Nephron progenitor cell (in vitro differentiated cells): ENCODE measurements around the gene ARRB2.
"Not testable (repeated sequence)": the region's sequence is repeated elsewhere in the genome, so short reads cannot be mapped to it uniquely, and the experiment has no call there.

Experiments used
- DNase-seq: peaks from one replicate; pipeline ENCODE4 v3.0.0; 2021
- H3K27ac Mint-ChIP-seq: 2 replicates; pipeline ENCODE4 v1.8.0; 2021; ENCODE audit warnings: mild to moderate bottlenecking, moderate library complexity, mixed read lengths
- H3K27me3 Mint-ChIP-seq: 2 replicates; pipeline ENCODE4 v1.8.0; 2021; ENCODE audit warnings: mild to moderate bottlenecking, low read depth, mixed read lengths; ENCODE audit not compliant: poor library complexity
- H3K36me3 Mint-ChIP-seq: 2 replicates; pipeline ENCODE4 v1.8.0; 2021; ENCODE audit warnings: low read depth, mixed read lengths
- H3K4me1 Mint-ChIP-seq: 2 replicates; pipeline ENCODE4 v1.8.0; 2021; ENCODE audit warnings: mixed read lengths
- H3K4me3 Mint-ChIP-seq: 2 replicates; pipeline ENCODE4 v1.8.0; 2021; ENCODE audit warnings: mild to moderate bottlenecking, moderate library complexity, mixed read lengths
- H3K9me3 Mint-ChIP-seq: 2 replicates; pipeline ENCODE4 v1.8.0; 2021; ENCODE audit warnings: mild to moderate bottlenecking, moderate library complexity, mixed read lengths
- TF ChIP-seq, protein P1 (sequence below): fragments of 200-600 bp; sonication (generic); IDR thresholded peaks from 2 replicates; pipeline ENCODE4 v1.5.0; 2021; ENCODE audit warnings: antibody characterized with exemption

ARRB2 gene

DNA sequence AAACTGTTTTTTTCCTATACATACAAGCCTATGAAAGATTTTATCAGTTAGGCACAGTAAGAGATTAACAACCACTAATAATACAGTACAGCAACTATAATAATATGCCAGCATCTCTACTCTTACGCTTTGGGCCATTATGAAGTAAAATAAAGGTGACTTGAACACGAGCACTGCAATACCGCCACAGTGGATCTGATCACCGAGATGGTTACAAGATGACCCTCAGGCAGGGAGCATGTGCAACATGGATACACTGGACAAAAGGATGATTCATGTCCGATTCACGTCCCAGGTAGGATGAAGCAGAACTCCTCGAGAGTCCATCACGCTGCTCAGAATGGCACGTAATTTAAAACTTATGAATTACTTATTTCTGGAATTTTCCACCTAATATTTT is 17.0 kb upstream of the ARRB2 start:
- Mint-ChIP-seq H3K36me3 (peaks cover 86% of the 10 kb centered on the region), H3K9me3 (peaks cover 13% of the 10 kb centered on the region), H3K27ac (no peak overlapping the region), H3K4me1 (peaks cover 5% of the 10 kb centered on the region), H3K4me3 (no peak overlapping the region), H3K27me3 (no peaks in the 10 kb centered on the region)
- no peak for DNase-seq
- TF ChIP-seq, protein P1, sequence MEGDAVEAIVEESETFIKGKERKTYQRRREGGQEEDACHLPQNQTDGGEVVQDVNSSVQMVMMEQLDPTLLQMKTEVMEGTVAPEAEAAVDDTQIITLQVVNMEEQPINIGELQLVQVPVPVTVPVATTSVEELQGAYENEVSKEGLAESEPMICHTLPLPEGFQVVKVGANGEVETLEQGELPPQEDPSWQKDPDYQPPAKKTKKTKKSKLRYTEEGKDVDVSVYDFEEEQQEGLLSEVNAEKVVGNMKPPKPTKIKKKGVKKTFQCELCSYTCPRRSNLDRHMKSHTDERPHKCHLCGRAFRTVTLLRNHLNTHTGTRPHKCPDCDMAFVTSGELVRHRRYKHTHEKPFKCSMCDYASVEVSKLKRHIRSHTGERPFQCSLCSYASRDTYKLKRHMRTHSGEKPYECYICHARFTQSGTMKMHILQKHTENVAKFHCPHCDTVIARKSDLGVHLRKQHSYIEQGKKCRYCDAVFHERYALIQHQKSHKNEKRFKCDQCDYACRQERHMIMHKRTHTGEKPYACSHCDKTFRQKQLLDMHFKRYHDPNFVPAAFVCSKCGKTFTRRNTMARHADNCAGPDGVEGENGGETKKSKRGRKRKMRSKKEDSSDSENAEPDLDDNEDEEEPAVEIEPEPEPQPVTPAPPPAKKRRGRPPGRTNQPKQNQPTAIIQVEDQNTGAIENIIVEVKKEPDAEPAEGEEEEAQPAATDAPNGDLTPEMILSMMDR = no peak

DNA sequence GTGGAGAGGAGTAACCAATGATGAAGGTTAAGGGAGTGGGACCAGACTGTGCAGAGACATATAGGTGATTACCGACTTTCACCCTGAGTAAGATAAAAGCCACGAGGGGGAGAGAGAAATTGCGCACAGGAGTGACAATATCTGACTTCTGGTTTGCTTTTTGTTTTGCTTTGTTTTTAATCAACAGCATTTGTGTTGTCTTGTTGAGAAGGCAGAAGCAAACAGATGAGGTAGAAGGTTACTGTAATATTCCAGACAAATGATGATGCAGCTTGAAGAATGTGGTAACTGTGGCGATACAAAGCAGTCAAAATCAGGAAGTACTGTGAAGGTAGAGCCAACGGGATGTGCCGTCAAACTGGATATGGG is 14.0 kb upstream of the ARRB2 start:
- TF ChIP-seq, protein P1 = no peak
- H3K27ac Mint-ChIP-seq = peak overlapping the region; percentile 87
- peaks cover 3% of the 10 kb centered on the region for H3K27me3 Mint-ChIP-seq
- peaks cover 56% of the 10 kb centered on the region for H3K36me3 Mint-ChIP-seq
- DNase-seq = no peak
- peaks cover 11% of the 10 kb centered on the region for H3K4me1 Mint-ChIP-seq
- no peaks in the 10 kb centered on the region for H3K9me3 Mint-ChIP-seq
- no peak overlapping the region for H3K4me3 Mint-ChIP-seq

DNA sequence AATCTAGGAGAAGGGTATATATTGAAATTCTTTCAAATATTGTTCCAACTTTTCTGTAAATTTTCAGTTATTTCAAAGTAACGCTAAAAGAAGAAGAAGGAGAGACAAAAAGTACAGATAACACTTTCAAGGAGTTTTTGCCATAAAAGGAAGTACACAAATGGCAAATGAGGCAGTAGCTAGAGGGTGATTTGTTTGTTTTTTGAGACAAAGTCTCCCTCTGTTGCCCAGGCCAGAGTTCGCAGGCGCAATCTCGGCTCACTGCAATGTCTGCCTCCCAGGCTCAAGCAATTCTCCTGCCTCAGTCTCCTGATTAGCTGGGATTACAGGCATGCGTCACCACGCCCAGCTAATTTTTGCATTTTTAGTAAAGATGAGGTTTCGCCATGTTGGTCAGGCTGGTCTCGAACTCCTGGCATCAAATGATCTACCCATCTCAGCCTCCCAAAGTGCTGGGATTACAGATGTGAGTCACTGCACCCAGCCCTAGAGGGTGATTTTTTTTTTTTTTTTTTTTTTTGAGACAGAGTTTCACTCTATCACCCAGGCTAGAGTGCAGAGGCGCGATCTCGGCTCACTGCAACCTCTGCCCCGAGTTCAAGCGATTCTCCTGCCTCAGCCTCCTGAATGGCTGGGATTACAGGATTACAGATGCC is 10.9 kb upstream of the ARRB2 start:
- Mint-ChIP-seq H3K36me3 (peaks cover 30% of the 10 kb centered on the region), H3K4me1 (peaks cover 34% of the 10 kb centered on the region)
- not testable (repeated sequence) for H3K27me3 Mint-ChIP-seq, H3K9me3 Mint-ChIP-seq, DNase-seq, H3K4me3 Mint-ChIP-seq, H3K27ac Mint-ChIP-seq

DNA sequence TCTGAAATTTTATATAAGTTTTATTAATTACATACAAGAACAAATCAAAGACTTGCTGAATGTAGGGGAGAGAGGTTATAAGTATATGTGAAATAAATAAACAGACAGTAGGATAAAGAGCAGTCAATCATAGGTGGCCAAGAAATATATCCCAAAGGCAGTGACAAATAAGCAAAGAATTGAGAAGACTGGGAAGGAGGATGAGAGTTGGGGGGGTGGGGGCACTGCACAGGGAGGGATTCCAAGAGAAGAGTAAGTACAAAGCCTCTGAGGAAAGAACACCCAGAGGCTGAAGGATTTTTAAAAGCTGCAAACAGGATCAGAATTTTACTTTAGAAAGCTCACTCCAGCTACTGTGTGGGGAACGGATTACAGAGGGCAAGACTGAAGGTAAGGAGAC is 9.3 kb upstream of the ARRB2 start:
- peaks cover 24% of the 10 kb centered on the region for H3K36me3 Mint-ChIP-seq
- peaks cover 3% of the 10 kb centered on the region for H3K27me3 Mint-ChIP-seq
- no peaks in the 10 kb centered on the region for H3K9me3 Mint-ChIP-seq
- H3K4me1 Mint-ChIP-seq = peaks cover 46% of the 10 kb centered on the region
- H3K4me3 Mint-ChIP-seq = peak overlapping the region; percentile 95
- peak overlapping the region; percentile 56 for H3K27ac Mint-ChIP-seq
- no peak for DNase-seq
- TF ChIP-seq, protein P1 = no peak

DNA sequence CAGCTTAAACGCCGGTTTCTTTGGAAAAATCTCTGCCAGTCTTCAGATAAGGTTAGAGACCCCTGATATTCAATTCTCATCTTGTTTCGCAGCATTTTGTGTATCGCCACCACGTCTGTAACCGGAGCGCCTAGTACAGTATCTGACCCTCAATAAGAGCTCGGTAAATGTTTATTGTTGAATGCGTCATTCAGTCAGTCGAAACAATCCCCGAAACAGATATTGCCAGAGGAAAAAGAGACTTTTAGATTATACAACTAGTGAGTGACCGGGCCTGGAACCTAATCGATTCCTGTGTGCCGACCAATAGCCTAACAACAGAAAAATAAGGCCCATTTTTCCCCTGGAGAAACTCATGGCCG is 7.1 kb upstream of the ARRB2 start:
- Mint-ChIP-seq H3K27ac (peak overlapping the region; percentile 35), H3K4me1 (peaks cover 55% of the 10 kb centered on the region), H3K36me3 (peaks cover 7% of the 10 kb centered on the region), H3K9me3 (no peaks in the 10 kb centered on the region), H3K4me3 (peak overlapping the region; percentile 95), H3K27me3 (peaks cover 10% of the 10 kb centered on the region)
- no peak for DNase-seq
- TF ChIP-seq, protein P1 = no peak

DNA sequence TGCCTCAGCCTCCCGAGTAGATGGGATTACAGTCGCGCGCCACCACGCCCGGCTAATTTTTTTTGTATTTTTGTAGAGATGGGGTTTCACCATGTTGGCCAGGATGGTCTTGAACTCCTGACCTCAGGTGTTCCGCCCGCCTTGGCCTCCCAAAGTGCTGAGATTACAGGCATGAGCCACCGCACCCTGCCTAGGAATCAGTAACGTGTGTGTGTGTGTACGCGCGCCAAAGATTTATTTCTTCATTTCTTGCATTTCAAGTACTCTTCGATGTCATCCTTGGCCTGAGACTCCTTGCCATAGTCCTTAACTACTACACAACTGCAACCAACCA is 5.9 kb upstream of the ARRB2 start:
- Mint-ChIP-seq H3K4me3 (peak overlapping the region; percentile 95), H3K4me1 (peaks cover 57% of the 10 kb centered on the region), H3K27ac (peak overlapping the region; percentile 69)
- DNase-seq, H3K27me3 Mint-ChIP-seq, H3K9me3 Mint-ChIP-seq, H3K36me3 Mint-ChIP-seq: not testable (repeated sequence)

DNA sequence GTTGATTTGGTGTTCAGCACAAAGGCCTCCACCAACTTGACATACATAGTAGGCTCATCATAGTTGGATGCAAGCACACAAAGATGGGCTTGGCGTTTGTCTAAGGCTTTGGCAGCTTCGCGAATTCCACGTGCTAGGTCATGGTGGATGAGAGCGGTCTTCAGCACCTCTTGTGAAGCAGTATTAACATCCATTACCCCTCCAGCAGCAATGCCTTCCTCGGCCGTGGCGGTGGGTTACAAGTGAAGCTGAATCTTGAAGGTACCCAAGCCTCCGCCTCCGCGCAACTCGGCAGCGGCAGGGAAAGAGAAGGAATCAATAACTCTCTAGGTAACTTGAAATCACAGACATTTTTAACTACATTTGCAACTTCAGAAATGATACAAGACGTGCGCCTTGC is 5.4 kb upstream of the ARRB2 start:
- no peak for DNase-seq
- no peaks in the 10 kb centered on the region for H3K9me3 Mint-ChIP-seq
- peaks cover 7% of the 10 kb centered on the region for H3K27me3 Mint-ChIP-seq
- no peak overlapping the region for H3K27ac Mint-ChIP-seq
- H3K4me1 Mint-ChIP-seq = peaks cover 61% of the 10 kb centered on the region
- H3K4me3 Mint-ChIP-seq = peak overlapping the region; percentile 95
- TF ChIP-seq, protein P1 = no peak
- peaks cover 7% of the 10 kb centered on the region for H3K36me3 Mint-ChIP-seq
